HG02981 (cell line): Measurements from ENCODE around the gene SLC12A3.
A peak's percentile ranks its signal among the peaks of the same experiment; 100 is the strongest.

Experiments
- ATAC-seq: cut with Tn5 transposase; IDR thresholded peaks from one replicate; pipeline ENCODE4 v1.9.1; 2021; ENCODE audit warnings: mild to moderate bottlenecking, moderate library complexity; ENCODE audit not compliant: unreplicated experiment

Gene SLC12A3

DNA sequence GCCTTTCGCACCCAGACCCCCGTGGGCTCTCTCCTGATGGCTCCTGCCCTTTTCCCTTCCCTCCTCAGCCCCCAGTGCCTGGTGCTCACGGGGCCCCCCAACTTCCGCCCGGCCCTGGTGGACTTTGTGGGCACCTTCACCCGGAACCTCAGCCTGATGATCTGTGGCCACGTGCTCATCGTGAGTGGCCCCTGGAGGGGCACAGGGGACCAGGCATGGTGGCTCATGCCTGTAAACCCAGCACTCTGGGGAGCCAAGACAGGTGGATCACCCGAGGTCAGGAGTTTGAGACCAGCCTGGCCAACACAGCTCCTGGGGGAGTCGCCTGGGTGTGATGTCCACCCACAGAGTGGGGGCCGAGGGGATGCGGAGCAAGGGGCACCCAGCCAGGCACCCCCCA is 21.3 kb downstream of the SLC12A3 start:
- ATAC-seq = no peak

DNA sequence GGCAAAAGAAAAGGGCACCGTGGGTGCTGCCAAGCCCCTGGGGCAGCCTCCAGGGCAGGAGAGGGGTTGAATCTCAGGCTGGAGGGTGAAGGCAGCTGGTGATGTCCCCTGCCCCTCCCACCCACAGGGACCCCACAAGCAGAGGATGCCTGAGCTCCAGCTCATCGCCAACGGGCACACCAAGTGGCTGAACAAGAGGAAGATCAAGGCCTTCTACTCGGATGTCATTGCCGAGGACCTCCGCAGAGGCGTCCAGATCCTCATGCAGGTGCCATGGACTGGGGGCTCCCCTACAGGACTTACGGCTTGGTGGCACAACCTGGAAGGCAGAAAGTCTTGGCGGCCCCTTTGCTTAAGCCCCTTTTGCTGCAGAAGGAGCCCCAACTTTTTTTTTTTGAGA is 21.8 kb downstream of the SLC12A3 start:
- ATAC-seq = no peak

DNA sequence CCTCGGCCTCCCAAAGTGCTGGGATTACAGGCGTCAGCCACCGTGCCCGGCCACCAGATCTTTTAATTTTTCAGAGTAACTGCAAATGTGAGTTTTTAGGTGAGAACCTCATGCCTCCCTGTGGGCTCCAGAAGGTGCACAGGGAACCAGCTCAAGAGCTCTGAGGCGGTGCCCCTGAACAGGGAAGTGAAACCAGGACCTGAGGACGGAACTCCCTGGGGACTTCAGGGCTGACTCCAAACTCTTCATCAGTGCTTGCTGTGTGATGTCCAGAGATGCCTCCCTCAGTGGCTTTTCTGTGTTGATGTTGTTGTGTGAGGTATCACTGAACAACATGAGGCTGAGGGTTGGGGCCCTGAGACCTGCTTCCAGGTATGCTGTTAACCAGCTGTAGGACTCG is 23.8 kb downstream of the SLC12A3 start:
- ATAC-seq = peak; percentile 75

DNA sequence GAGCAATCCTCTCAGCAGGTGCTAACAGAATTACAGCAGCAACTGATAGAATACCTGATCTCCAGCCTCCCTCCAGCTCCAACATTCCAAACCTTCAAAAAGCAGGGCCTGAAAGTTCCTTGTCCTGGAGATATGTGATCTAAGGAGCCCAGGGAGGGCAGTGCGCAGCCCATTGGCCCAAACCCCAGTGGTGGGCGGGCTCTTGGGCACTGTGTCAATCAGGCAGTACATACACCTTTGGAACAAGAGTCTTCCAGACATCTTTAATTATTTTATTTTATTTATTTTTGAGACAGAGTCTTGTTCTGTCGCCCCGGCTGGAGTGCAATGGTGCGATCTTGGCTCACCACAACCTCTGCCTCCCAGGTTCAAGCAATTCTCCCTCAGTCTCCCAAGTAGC is 24.2 kb downstream of the SLC12A3 start:
- ATAC-seq = no peak

DNA sequence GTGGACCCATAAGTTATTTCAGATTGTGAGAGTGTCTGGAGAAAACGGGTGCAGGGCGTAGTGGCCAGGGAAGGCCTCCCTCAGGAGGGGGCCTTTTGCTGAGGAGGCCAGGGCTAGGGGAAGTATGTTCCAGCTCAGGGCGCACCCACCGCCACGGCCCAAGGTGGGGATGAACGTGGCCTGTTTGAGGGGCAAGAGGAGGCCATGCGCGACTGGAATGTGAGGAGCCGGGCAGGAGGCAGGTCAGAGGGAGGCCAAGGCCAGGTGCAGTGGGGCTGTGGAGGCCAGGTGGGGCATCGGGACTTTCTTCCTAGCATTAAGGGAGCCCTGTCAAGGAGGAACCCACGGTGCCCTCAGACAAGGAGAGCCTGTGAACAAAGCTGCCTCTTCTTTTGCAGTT is 26.7 kb downstream of the SLC12A3 start:
- no peak for ATAC-seq

DNA sequence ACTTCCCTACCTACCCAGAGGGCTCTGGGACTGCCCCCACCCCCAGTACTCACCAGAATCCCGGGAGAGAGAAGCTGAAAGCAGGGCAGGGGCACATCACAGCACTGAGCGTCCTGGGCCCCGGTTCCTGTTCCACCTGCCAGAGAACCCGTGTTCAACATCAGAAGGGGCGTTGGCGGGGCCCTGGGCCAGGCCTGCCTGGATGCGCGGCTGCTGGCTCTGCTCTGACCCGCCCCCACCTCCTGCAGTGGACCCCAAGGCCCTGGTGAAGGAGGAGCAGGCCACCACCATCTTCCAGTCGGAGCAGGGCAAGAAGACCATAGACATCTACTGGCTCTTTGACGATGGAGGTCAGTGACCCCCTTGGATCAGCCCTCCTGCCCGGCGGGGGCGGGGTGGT is 27.7 kb downstream of the SLC12A3 start:
- ATAC-seq = no peak

DNA sequence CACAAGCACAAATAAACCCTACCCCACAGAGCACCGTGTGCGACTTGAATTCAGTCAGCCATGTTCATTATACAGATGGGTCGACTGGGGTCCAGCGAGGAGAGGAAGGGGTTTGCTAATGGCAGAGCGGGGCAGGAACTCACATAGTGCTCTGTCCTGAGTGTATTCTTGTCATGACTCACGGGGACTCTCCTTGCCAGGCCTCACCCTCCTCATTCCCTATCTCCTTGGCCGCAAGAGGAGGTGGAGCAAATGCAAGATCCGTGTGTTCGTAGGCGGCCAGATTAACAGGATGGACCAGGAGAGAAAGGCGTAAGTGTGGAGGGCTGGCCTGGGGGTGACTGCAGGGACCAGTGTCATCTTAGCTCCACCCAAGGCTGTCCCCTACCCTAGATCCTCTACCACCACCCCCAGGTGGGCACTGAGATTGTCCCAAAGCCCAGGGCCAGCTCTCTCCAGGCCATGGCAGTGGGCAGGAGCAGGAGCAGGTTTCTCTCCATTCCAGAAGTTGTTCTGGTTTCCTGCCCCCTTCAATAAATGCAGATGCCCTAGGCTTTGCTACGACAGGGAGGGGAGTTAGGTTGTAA is 29.4 kb downstream of the SLC12A3 start:
- ATAC-seq = no peak

DNA sequence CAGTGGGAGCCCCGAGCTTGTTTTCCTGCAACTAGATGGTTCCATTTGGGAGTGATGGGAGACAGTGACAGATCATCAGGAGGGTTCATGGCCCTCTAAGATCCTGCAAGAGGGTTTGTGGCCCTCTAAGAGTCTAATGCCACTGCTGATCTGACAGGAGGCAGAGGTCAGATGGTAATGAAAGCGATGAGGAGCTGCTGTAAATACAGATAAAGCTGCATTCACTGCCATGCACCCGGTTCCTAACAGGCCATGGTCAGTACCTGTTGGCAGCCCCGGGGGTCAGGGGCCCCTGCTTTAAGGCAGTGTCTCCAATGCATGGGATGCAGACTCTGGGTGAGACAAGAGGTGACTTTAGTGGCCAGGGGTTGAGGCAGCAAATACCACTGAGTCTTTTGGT is 30.8 kb downstream of the SLC12A3 start:
- ATAC-seq = no peak

DNA sequence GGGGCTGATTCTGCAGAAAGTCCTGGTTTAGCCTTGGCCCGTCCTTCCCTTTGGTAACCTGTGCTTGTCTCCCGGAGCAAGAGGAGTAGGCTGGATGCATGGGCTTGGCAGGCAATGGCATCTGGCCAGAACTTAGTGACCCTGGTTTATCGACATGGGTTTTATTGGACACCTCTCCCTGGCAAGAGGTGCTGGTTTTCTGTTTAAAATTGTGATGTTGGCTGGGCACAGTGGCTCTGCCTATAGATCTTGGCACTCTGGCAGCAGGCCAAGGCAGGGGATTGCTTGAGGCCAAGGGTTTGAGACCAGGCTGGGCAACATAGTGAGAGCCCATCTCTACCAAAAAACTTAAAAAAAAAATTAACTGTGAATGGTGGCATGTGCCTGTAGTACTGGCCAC is 31.2 kb downstream of the SLC12A3 start:
- ATAC-seq = no peak

DNA sequence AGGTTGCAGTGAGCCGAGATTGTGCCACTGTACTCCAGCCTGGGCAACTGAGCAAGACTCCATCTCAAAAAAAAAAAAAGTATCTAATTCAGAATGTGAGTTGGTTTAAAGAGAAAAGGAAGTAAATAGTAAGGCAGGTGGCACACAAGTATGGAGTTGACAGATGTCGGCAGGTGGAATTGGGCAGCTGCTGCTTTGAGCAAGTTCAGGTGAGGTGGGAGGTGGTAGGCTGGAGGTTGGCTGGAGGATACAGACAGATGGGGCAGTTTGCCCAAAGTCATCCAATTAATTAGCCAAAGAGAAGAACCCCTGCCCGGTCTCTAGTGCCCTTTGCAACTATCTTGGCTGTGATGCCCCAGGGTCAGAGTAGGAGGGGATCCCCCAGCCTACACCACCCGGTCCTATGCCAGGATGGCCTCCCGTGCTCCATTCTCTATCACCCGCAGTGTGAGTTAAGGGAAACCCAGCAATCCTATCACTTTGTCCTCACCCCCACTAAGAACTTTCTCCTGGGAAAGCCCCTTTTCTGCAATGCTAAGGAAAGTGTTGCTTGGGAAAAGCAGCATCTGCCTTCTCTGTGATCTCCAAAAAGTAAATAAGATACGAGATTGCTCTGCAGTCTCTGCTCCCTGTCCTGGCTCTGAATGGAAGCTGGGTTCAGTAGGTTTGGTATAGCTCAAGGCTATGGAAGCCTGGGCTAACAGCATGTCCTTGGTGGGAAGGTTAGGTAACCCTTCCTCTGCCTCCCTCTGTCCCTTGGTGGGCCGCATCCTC is 32.2 kb downstream of the SLC12A3 start:
- ATAC-seq = no peak

DNA sequence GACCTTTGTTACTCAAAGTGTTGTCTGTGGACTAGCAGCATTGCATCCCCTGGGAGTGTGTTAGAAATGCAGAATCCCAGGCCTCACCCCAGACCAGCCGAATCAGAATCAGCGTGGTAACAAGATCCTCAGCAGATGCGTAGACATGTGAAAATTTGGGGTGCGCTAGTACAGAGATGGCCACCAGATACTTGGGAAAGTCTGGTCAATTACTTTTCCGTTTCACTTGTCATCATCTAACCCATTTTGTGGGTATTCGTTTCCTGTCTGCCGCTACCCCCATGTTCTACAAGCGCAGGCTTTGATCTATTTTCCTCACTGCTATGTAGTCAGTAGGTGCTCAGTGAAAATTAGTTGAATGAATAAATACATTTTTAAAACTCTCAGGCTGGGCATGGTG is 33.8 kb downstream of the SLC12A3 start:
- ATAC-seq = no peak

DNA sequence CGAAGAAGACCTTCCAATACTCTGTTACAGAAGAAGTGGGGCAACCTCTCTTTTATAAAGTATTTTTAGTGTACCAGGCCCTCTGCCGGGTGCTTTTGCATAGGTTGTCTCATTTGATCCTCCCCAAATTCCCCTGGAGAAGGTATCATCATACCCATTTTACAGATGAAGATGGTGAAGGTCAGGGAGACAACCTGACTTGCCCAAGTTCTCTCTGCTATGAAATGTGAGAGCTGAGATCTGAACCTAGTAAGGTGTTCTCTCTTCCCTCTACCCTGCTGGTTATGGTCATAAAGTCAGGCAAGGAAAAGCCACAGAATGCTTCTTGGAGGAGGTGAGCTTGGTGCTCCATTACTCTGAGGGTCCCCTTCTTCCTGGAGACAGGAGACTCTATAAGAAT is 38.9 kb downstream of the SLC12A3 start:
- ATAC-seq = no peak

DNA sequence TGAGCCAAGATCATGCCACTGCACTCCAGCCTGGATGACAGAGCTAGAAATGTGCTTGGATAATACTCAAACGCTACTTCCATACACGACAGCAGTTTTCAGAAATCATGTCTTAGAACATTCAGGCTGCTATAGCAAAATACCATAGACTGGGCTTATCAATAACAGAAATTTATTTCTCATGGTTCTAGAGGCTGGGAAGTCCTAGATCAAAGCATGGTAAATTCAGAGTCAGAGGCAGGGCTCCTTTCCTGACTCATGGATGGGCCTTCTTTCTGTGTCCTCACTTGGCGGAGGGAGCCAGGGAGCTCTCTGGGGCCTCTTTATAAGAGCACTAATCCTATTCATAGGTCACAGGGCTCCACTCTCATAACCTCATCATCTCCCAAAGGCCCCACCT is 42.4 kb downstream of the SLC12A3 start:
- no peak for ATAC-seq

DNA sequence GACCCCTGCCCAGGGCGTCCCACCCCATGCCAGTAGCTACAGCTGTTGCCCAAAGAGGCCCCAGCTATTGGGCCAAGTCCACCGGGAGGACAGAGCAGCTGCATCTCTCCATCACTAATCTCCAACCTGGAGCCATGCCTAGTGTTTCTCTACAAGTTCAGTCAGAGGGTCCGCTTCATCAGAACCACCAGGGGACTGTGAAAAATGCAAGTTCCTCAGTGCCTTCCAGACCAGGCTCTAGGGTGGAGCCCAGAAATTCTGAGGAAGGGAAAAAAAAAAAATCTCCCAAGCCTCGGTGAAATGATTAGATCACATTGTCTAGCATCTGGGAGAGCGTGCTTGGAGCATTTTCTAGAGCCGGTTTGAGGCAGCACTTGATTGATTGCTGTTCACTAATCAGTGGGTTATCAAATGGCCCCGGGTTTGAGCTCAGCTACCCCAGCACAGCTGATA is 44.5 kb downstream of the SLC12A3 start:
- ATAC-seq = no peak

DNA sequence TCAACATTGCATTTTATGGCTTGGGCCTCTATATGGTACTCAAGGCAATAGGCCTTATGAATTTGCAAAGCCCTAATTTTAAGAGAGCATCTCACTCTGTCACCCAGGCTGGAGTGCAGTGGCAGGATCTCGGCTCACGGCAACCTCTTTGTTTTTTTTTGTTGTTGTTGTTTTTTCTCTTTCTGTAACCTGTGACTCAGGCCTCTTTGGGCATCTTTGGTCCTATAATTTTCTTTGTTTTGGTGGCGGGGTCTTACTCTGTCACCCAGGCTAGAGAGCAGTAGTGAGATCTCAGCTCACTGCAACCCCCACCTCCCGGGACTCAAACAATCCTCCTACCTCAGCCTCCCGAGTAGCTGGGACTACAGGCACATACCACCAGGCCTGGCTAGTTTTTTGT is 45.1 kb downstream of the SLC12A3 start:
- ATAC-seq = no peak

DNA sequence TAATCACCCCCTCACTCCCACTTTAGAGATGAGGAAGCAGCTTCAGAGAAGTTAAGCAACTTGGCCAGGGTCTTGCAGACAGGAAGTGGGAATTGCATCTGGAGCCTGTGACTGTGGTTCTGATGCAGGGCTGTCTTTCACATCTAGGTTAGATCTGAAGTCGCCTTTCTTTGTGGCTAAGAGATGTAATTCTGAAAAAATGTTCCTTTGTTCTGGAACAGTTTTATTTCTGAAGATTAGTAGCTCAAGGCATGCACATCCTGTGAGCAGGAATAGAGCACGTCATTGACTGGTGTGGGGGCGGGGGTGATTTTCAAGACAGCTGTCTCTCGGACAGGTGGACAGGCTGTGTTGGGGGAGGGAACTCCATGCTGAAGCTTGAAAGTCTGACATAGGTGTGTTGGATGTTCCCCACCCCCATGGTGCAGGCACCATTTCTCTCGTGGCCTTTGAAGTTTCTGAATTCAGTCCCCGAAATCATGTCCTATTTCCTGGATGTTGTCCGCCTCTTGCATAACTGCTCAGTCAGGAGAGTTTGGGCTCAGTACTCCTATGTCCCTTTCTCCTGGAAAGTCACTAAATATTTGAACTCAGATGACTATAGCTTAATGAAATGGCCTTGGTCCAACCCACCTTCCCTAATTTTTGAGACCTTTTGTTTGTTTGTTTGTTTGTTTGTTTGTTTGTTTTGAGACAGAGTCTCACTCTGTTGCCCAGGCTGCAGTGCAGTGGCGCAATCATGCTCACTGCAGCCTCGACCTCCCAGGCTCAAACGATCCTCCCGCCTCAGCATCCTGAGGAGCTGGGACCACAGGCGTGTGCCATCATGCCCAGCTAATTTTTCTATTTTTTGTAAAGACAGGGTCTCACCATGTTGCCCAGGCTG is 45.9 kb downstream of the SLC12A3 start:
- ATAC-seq = no peak

DNA sequence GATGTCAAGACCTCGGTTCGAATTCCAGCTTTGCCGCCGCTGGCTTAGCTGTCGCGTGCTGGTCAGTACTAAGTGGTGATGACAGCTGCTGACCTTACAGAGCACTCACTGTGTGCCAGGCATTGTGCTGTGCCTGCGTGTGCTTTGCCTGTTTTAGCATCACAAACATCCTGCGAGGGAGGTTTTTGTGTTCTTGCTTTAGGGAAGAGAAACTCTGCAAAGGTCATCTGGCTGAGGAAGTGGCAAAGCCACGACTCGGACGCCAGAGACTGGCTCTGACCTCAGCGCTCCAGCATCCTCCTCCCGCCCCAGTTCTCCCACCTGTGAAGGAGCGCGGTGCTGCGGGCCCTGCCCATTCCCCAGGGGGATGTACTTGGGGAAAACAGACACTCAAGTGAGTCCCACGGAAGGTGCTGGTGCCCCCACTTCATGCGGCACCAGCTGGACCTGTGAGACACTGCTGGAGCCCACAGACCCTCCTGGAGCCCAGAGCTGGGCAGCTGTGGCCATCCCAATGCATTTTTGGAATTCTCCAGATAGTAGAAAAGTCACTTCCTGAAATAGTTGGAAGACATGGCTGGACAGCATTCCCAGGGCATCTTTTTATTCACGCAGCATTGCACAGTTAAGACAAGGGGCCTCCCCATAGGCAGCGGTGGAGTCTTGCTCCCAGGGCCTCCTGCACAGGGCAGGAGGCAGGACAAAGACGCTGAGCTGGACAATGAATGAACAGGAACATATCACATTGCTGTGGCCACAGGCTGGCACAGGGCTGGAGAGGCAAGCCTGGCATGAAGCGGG is 47.0 kb downstream of the SLC12A3 start:
- peak; percentile 63 for ATAC-seq

DNA sequence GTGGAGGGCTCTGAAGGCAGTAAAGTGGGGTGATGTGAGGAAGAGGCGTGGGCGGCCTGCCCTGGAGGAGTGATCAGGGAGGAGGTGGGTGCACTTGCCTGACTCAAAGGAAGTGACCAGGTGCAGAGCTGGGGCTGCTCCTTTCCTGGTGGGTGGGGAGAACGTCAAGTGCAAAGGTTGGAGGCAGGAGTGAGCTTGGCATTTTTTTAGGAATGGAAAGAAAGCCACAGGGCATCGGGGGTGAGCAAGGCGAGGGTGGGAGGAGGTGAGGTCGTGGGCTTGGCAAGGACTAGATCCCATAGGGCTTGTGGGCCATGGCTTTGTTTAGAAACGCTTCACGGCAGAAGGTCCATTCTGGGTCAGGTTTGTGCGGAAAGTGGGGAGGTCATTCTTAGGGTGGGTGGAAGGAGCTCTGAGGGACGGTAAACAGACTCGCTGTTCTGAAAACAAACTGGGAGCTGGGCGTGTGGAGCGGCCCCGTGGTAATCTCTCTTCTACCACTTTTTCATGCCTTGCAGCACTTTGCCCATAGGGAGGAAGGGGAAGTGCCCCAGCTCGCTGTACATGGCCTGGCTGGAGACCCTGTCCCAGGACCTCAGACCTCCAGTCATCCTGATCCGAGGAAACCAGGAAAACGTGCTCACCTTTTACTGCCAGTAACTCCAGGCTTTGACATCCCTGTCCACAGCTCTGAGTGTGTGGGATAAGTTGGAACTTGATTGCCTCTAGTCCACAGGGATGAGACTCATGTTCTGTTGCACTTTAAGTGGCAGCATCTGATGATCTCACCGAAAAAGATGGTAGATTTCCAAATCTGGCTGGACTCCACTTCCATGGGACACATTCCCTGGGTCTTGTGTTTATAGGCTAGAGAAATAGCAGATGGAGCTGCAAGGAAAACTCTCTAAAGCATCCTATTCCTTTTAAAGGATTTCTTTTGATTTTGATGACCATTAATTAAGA is 48.0 kb downstream of the SLC12A3 start:
- no peak for ATAC-seq

DNA sequence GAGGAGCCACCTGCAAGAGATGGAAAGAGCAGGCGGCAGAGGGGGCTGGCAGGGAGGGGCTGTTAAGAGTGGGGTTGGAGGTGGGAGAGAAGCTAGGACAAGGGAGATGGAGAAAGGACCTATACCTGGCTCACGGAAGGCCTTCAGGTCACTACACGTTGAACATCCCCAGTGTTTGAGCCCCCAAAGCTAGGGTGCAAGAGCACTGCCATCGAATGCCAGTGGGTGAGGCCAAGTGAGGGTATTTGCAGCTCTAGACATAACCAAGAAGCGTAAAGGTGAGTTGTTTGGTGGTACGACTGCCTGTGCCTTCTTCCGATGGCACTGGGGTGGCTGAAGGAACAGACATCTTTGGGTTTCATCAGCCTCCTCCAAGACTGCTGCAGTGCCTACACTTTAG is 49.9 kb downstream of the SLC12A3 start:
- ATAC-seq = no peak
